ENCODE data around the gene ADGRF1. TPM values are rescaled to one million over a fixed set of nuclear protein-coding genes. Genes with fewer than 3 reads are reported as not detected.

The ADGRF1 gene
- total RNA-seq, 2 experiments from 2014 or later, result not detected

- Histone ChIP-seq H3K4me3 (ENCODE audit: low read length) (no peak overlapping the region), H3K27me3 (ENCODE audit: control insufficient read depth in 1 of 2, insufficient read depth in 2 of 2, low read length in 2 of 2) (no peaks in the 10 kb centered on the region), H3K4me1 (ENCODE audit: insufficient read depth, low read length) (no peaks in the 10 kb centered on the region), H3K36me3 (ENCODE audit: insufficient read depth, low read length) (no peaks in the 10 kb centered on the region), H3K27ac (ENCODE audit: low read depth in 1 of 2, low read length in 2 of 2) (no peak overlapping the region), H3K9me3 (ENCODE audit: control insufficient read depth in 1 of 2, insufficient read depth in 1 of 2, low read length in 2 of 2) (no peaks in the 10 kb centered on the region)
- intact Hi-C loops (cut with DNase I, micrococcal nuclease), result no loop called here
- CTCF ChIA-PET, result no interaction called here
- POLR2A ChIA-PET, result no interaction called here
- Mint-ChIP-seq H3K27ac (no peak overlapping the region), H3K4me3 (no peak overlapping the region), H3K36me3 (ENCODE audit: low read depth) (no peaks in the 10 kb centered on the region), H3K27me3 (no peaks in the 10 kb centered on the region), H3K9me3 (no peaks in the 10 kb centered on the region), H3K4me1 (ENCODE audit: low read depth) (no peaks in the 10 kb centered on the region)
- TF ChIP-seq CTCF (IDR thresholded peaks at IDR 0.05), result no peak
- DNase-seq (no peak), ATAC-seq (ENCODE audit: poor library complexity) (no peak)
These were observed 14.8 kb downstream of the ADGRF1 start for GRCh38 chr6:47027315-47027714.

- ChIA-PET POLR2A (no interaction called here), CTCF (no interaction called here)
- no peak for ATAC-seq (ENCODE audit: poor library complexity)
- Histone ChIP-seq H3K4me1 (ENCODE audit: insufficient read depth, low read length) (no peaks in the 10 kb centered on the region), H3K4me3 (ENCODE audit: low read length) (no peak overlapping the region), H3K27me3 (ENCODE audit: control insufficient read depth in 1 of 2, insufficient read depth in 2 of 2, low read length in 2 of 2) (no peaks in the 10 kb centered on the region), H3K9me3 (ENCODE audit: control insufficient read depth in 1 of 2, insufficient read depth in 1 of 2, low read length in 2 of 2) (no peaks in the 10 kb centered on the region), H3K27ac (ENCODE audit: low read depth in 1 of 2, low read length in 2 of 2) (no peak overlapping the region), H3K36me3 (ENCODE audit: insufficient read depth, low read length) (no peaks in the 10 kb centered on the region)
- no peak for DNase-seq
- no peaks in the 10 kb centered on the region for H3K36me3 Mint-ChIP-seq (ENCODE audit: low read depth)
- H3K27ac Mint-ChIP-seq, result no peak overlapping the region
- H3K9me3 Mint-ChIP-seq, result no peaks in the 10 kb centered on the region
- H3K27me3 Mint-ChIP-seq, result no peaks in the 10 kb centered on the region
- TF ChIP-seq CTCF (IDR thresholded peaks at IDR 0.05), result no peak
- H3K4me3 Mint-ChIP-seq, result no peak overlapping the region
- intact Hi-C loops (cut with DNase I, micrococcal nuclease), result no loop called here
- H3K4me1 Mint-ChIP-seq (ENCODE audit: low read depth), result no peaks in the 10 kb centered on the region
These were observed 15.5 kb downstream of the ADGRF1 start for GRCh38 chr6:47026679-47027078.

- Mint-ChIP-seq H3K4me1 (ENCODE audit: low read depth) (no peaks in the 10 kb centered on the region), H3K27ac (no peak overlapping the region), H3K9me3 (no peaks in the 10 kb centered on the region), H3K4me3 (no peak overlapping the region), H3K36me3 (ENCODE audit: low read depth) (no peaks in the 10 kb centered on the region), H3K27me3 (no peaks in the 10 kb centered on the region)
- no peaks in the 10 kb centered on the region for H3K36me3 ChIP-seq (ENCODE audit: insufficient read depth, low read length)
- H3K4me1 ChIP-seq (ENCODE audit: insufficient read depth, low read length), result no peaks in the 10 kb centered on the region
- ChIA-PET POLR2A (no interaction called here), CTCF (no interaction called here)
- ATAC-seq (ENCODE audit: poor library complexity) (no peak), DNase-seq (no peak)
- no peaks in the 10 kb centered on the region for H3K27me3 ChIP-seq (ENCODE audit: control insufficient read depth in 1 of 2, insufficient read depth in 2 of 2, low read length in 2 of 2)
- H3K4me3 ChIP-seq (ENCODE audit: low read length), result no peak overlapping the region
- intact Hi-C loops (cut with DNase I, micrococcal nuclease), result no loop called here
- H3K27ac ChIP-seq (ENCODE audit: low read depth in 1 of 2, low read length in 2 of 2), result no peak overlapping the region
- H3K9me3 ChIP-seq (ENCODE audit: control insufficient read depth in 1 of 2, insufficient read depth in 1 of 2, low read length in 2 of 2), result no peaks in the 10 kb centered on the region
- no peak for TF ChIP-seq CTCF (IDR thresholded peaks at IDR 0.05)
These were observed 18.6 kb downstream of the ADGRF1 start for GRCh38 chr6:47023573-47023972.

Measured in CD4-positive, alpha-beta T cell (primary cell).